Keratinocyte (primary cell): ENCODE data around the gene AOPEP. TPM values are rescaled to one million over a fixed set of nuclear protein-coding genes. Genes with fewer than 3 reads are reported as not detected.

Experiments used
- DNase-seq: peaks from one replicate; pipeline ENCODE4 v3.0.0-alpha.2; 2011; ENCODE audit warnings: low read depth, missing footprints, low spot score
- FAIRE-seq: peaks from 2 replicates; lab custom pipeline; 2011; peaks lifted over from hg19 to GRCh38; lab: Jason Lieb, UNC
- H2AFZ ChIP-seq: 2 replicates; pipeline ENCODE4 v1.6.0; 2012; ENCODE audit warnings: low read length, control low read depth, inconsistent platforms; ENCODE audit not compliant: control insufficient read depth
- H3K27ac ChIP-seq: 2 replicates; pipeline ENCODE4 v1.5.1; 2011; ENCODE audit warnings: low read length; ENCODE audit not compliant: control insufficient read depth, insufficient read depth
- H3K27me3 ChIP-seq: 3 replicates; pipeline ENCODE4 v1.6.0; 2011; ENCODE audit warnings: low read length; ENCODE audit not compliant: control insufficient read depth, insufficient read depth; ENCODE audit errors: extremely low read depth
- H3K36me3 ChIP-seq, 2 experiments: 2 replicates in 1 of 2; 3 replicates in 1 of 2; pipeline ENCODE4 v1.5.1; 2011; ENCODE audit warnings: low read length in 2 of 2, mild to moderate bottlenecking in 1 of 2; ENCODE audit not compliant: control insufficient read depth in 2 of 2, insufficient read depth in 2 of 2; ENCODE audit errors: extremely low read depth in 1 of 2
- H3K4me1 ChIP-seq: 3 replicates; pipeline ENCODE4 v1.5.1; 2011; ENCODE audit warnings: low read length; ENCODE audit not compliant: control insufficient read depth, insufficient read depth; ENCODE audit errors: extremely low read depth
- H3K4me2 ChIP-seq: 3 replicates; pipeline ENCODE4 v1.6.0; 2011; ENCODE audit warnings: low read depth, low read length; ENCODE audit not compliant: control insufficient read depth, insufficient read depth; ENCODE audit errors: extremely low read depth
- H3K4me3 ChIP-seq, 3 experiments: fragments of 200-600 bp in 1 of 3; sonication (generic) in 1 of 3; 2 replicates in 2 of 3; 3 replicates in 1 of 3; pipeline ENCODE4 v1.5.1; 2011 to 2016; ENCODE audit warnings: low read length in 3 of 3, mild to moderate bottlenecking in 3 of 3, control low read depth in 2 of 3, inconsistent platforms in 1 of 3, low read depth in 1 of 3, mixed read lengths in 1 of 3, mixed run types in 1 of 3, moderate library complexity in 1 of 3; ENCODE audit not compliant: control insufficient read depth in 2 of 3, insufficient read depth in 2 of 3; ENCODE audit errors: extremely low read depth in 1 of 3
- H3K79me2 ChIP-seq: 2 replicates; pipeline ENCODE4 v1.6.0; 2012; ENCODE audit warnings: low read length; ENCODE audit not compliant: control insufficient read depth, insufficient read depth
- H3K9ac ChIP-seq: 3 replicates; pipeline ENCODE4 v1.6.0; 2011; ENCODE audit warnings: low read length; ENCODE audit not compliant: control insufficient read depth, insufficient read depth; ENCODE audit errors: extremely low read depth
- H3K9me1 ChIP-seq: 3 replicates; pipeline ENCODE4 v1.6.0; 2011; ENCODE audit warnings: low read length; ENCODE audit not compliant: control insufficient read depth, insufficient read depth; ENCODE audit errors: extremely low read depth
- H3K9me3 ChIP-seq: 2 replicates; pipeline ENCODE4 v1.5.1; 2012; ENCODE audit warnings: low read depth, low read length; ENCODE audit not compliant: control insufficient read depth
- H4K20me1 ChIP-seq: 3 replicates; pipeline ENCODE4 v1.6.0; 2011; ENCODE audit warnings: low read length; ENCODE audit not compliant: control insufficient read depth, insufficient read depth; ENCODE audit errors: extremely low read depth
- CTCF ChIP-seq, 3 experiments: IDR thresholded peaks in 1 of 3; conservative IDR thresholded peaks in 1 of 3; optimal IDR thresholded peaks in 1 of 3; 2 replicates in 2 of 3; 3 replicates in 1 of 3; pipeline versions ENCODE3 to v1.5.1; 2011; ENCODE audit warnings: low read length in 3 of 3, mild to moderate bottlenecking in 3 of 3, moderate library complexity in 2 of 3, control low read depth in 1 of 3, inconsistent platforms in 1 of 3; ENCODE audit not compliant: insufficient read depth in 2 of 3; ENCODE audit errors: extremely low read depth in 1 of 3
- EZH2 ChIP-seq: IDR thresholded peaks from one replicate; pipeline ENCODE4 v1.6.1; 2012; ENCODE audit warnings: inconsistent platforms, mild to moderate bottlenecking, low read length, moderate library complexity
- dilution Hi-C: fragments of 300-500 bp; cut with MboI; formaldehyde crosslinking; loops from one replicate; pipeline ENCODE4 v1.7.0; 2020; ENCODE audit warnings: low sequenced_read_pairs; ENCODE audit not compliant: extremely low pct_ligation_motif_present
- polyA plus RNA-seq, 5 experiments: library from polyadenylated mRNA; depleted of rRNA in 3 of 5; stranded (reverse) in 3 of 5; stranded (forward) in 1 of 5; unstranded in 1 of 5; fragments of >200 nt; gene quantifications; 1 replicate in 1 of 5; 2 replicates in 3 of 5; 3 replicates in 1 of 5; pipeline versions ENCODE4 v1.2.1 to v1.2.3, GENCODE V29; 2011 to 2012; ENCODE audit warnings: missing spikeins in 2 of 5, low read depth in 1 of 5, low replicate concordance in 1 of 5

AOPEP gene
- polyA plus RNA-seq, 1 donor (not counting 4 experiments of a cell fraction or from before 2014, with no cell fraction given) = 27.0 TPM

GRCh38 chr9:94889628-94890027, 163.1 kb downstream of the AOPEP start:
- H3K4me1 ChIP-seq = peaks cover 24% of the 10 kb centered on the region
- no peak overlapping the region for H3K4me2 ChIP-seq
- no peaks in the 10 kb centered on the region for H3K9me3 ChIP-seq
- H3K9me1 ChIP-seq = no peaks in the 10 kb centered on the region
- H2AFZ ChIP-seq = no peak overlapping the region
- no peaks in the 10 kb centered on the region for H3K36me3 ChIP-seq
- no peaks in the 10 kb centered on the region for H3K27me3 ChIP-seq
- H3K27ac ChIP-seq = no peak overlapping the region
- H3K79me2 ChIP-seq = no peaks in the 10 kb centered on the region
- no peak for DNase-seq
- H3K4me3 ChIP-seq = no peak overlapping the region
- no peak overlapping the region for H3K9ac ChIP-seq
- H4K20me1 ChIP-seq = no peaks in the 10 kb centered on the region
- FAIRE-seq = no peak
- TF ChIP-seq CTCF (optimal IDR thresholded peaks at IDR 0.05 in 1 of 3, IDR thresholded peaks at IDR 0.05 in 1 of 3, conservative IDR thresholded peaks at IDR 0.05 in 1 of 3; ENCODE audit: extremely low read depth in 1 of 3, insufficient read depth in 2 of 3, low read length in 3 of 3) = no peak
- TF ChIP-seq EZH2 = no peak
- dilution Hi-C loops = no loop called here

- no peaks in the 10 kb centered on the region for H4K20me1 ChIP-seq
- no peaks in the 10 kb centered on the region for H3K9me1 ChIP-seq
- no peak overlapping the region for H3K4me2 ChIP-seq
- no peaks in the 10 kb centered on the region for H3K36me3 ChIP-seq
- H3K27ac ChIP-seq = no peak overlapping the region
- H3K27me3 ChIP-seq = no peaks in the 10 kb centered on the region
- dilution Hi-C loops = no loop called here
- DNase-seq (no peak), FAIRE-seq (no peak)
- no peaks in the 10 kb centered on the region for H3K9me3 ChIP-seq
- H3K79me2 ChIP-seq = no peaks in the 10 kb centered on the region
- H3K9ac ChIP-seq = no peak overlapping the region
- H3K4me1 ChIP-seq = peaks cover 20% of the 10 kb centered on the region
- TF ChIP-seq CTCF (optimal IDR thresholded peaks at IDR 0.05 in 1 of 3, IDR thresholded peaks at IDR 0.05 in 1 of 3, conservative IDR thresholded peaks at IDR 0.05 in 1 of 3; ENCODE audit: extremely low read depth in 1 of 3, insufficient read depth in 2 of 3, low read length in 3 of 3) = no peak
- TF ChIP-seq EZH2 = no peak
- no peak overlapping the region for H2AFZ ChIP-seq
- no peak overlapping the region for H3K4me3 ChIP-seq
Observed at GRCh38 chr9:94891183-94891582, 164.7 kb downstream of the AOPEP start.
